GM18909 (cell line): ENCODE measurements around the gene LRRIQ4.

Experiments used
- ATAC-seq: cut with Tn5 transposase; IDR thresholded peaks from one replicate; pipeline ENCODE4 v1.9.1; 2021; ENCODE audit warnings: mild to moderate bottlenecking; ENCODE audit not compliant: unreplicated experiment, poor library complexity

The LRRIQ4 gene

DNA sequence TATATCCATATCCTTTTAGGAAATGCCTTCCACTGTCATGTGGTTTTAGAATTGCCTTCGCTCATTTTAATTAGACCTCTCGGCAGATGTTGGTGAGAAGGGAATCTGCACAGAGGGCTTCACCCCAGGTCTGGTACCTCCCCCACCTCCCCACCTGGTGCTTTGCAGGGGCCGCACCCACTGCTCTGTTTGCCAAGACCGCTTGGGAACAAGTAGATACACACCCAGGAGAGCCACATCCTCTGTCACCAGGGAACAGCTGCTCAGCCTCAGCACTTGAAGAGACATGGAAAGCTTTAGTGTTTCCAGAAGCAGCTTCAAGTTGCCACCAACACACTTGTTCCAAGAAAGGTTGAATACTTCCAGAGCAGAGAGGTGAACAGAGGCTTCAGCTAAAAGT, 35.2 kb downstream of the LRRIQ4 start:
- ATAC-seq = no peak

DNA sequence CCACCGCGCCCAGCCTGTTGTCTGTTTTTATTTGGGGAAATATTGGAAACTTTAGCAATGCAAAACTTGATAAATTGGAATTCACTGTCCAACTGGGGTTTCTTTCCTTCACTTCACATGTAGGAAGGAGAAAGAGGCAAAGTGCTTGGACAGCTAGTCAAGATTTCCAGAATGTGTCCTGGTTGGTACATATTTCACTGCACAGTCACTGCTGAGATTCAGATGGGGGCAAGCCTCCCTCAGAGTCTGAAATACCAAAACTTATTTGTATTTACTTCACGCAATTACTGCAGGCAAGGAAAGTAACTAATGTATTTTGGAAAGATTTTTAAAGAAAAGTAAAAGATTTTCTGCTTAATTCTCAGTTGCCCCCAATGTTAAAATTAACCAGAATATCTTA, 36.1 kb downstream of the LRRIQ4 start:
- ATAC-seq = no peak

DNA sequence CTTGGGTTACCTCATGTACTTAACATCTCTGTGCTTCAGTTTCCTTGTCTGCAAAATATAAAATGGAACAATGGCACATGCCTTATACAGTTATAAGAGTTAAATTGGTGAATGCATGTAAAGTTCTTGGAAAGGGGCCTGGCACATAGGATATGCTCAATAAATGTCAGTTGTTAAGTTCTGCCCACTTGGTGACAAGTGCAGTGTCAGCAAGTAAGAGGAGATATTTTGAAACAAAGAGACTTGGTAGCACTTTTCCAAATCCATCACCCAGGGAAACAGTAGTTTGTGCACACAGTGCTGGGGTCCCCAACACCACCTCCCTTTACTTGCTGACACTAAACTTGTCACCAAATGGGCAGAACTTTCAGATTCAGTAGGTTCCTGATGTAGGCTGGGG, 37.9 kb downstream of the LRRIQ4 start:
- no peak for ATAC-seq

DNA sequence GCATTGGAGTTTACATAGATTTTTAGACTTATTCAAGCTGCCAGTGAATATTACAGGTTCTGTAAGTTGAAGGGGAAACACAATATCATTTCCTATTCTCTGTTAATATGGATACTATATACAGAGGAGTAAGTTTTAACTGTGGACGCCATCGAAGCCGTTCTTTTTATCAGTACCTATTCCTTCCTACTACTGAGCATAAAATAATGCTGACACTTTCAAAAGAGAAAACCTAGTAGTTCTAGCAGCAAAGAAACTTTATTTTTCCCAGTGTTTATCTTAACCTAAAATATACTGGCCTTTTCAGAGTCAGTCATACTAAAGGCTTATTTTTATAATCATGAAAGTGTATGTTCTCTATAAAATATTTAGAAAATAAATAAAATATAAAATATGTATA, 42.8 kb downstream of the LRRIQ4 start:
- no peak for ATAC-seq

DNA sequence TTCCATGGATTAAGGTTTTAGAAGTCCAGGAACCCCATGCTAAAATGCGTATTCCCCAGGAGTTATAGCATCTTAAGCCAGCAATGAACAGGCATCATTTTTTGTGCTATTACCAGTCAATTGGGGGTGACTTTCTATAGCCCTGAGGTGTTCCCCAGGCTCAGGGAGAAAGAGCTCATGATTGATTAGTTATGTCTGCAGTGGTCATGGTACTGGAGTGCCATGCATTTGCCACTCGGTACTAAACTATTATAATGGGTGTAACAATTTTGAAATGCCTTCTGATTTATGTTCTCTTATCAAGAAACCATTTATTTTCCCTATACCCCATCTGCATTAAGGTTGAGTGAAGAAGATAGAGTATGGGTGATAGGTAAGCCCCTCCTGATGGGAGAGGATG, 45.1 kb downstream of the LRRIQ4 start:
- ATAC-seq = no peak

DNA sequence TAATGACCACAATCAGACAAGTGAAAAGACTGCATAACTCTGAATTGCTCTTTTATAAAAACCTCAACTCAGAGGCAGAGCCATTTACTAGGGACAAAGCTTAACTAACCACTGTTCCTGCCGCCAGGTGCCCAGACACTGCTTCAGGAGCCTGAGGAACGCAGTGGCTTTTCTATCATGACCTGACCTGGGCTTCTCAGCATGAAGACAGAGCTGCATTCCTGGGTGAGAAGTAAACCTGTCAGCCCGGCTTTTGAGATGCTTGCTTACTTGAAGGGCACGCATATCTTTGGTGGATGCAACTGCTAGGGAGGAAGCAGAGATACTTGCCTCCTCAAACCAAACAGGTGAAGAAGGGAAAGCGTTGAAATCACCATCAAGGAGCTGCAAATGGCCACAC, 49.2 kb downstream of the LRRIQ4 start:
- no peak for ATAC-seq

DNA sequence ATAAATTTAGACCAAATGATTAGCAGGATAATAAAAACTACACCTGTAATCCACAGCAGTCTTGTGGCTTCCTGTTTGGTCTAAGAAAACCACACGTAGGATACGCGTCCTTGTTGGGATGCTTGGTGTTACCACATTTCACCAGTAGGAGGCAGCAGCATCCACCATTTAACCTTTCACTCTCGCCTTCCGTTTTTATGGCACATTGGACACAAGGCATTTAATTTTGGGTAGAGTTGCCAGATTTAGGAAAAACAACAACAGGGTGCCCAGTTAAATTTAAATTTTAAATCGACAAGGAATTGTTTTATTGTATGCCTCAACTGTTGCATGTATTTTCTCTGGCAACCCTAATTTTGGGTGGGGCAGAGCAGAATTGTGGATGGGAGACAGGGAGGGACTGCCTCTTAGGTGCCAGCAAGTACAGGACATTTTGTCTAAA, 50.8 kb downstream of the LRRIQ4 start:
- peak; percentile 70 for ATAC-seq

DNA sequence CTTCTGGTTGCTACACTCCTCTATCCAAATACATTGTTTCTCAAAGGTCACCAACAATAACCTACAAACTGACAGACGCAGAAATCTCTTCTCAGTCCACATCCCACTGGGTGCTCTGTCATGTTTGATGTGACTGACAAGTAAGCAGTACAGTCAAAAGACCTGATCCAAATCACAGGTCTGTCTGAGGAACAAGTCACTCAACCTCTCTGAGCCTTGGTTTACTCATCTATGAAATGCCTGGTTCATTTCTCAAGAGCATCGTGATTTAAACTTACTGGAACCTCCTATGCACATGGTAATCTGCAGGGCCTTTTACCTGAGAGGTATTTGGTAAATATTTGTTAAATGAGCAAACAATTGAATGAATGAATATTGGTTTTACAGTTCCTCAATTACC, 51.6 kb downstream of the LRRIQ4 start:
- no peak for ATAC-seq

DNA sequence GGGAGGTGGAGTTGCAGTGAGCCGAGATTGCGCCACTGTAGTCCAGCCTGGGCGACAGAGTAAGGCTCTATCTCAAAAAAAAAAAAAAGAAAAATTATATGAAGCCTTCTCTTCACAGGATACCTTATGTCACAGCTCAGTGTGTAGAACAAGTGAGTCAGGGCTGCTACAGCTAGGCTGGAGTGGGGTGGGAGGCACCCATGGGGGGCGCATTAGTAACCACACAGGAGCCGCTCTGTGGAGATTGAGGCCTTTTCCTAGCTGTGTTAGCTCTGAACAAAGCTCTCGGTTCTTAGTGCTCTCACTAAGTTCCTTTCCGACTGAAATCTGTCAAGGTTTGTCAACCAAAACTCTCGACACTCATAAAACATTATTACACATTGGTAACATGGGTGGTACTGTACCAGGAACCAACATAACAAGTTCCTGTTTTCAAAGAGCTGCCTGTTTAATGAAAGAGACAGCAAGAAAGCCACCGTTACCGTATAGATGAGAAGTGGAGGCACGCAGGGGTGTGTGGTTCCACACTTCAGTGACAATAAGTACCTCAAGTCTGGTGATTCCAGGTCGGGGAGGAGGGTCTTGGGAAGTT, 52.6 kb downstream of the LRRIQ4 start:
- no peak for ATAC-seq

DNA sequence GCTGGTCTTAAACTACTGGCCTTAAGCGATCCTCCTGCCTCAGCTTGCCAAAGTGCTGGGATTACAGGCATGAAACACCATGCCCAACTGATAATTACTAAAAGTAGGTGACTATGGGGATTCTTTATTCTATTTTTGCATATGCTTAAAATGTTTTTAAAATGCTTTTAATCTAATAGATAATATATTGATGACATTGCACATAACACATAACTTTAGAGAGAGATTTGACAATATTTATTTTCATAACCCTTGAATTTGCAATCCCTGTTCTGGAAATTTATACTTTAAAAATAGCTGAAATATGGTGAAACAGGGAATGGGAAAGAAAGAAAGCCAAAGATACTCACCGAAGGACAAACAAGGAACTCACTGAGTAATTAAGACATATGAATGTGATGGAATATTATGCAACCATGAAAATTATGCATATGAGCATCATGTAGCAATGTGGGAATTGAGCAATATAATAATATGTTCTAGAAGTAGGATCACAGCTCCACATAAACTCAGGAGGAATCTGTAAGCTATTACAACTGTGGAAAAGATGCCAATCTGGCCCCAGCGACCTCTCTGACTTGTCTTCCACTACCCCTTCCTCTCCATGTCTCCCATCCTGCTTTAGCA, 55.0 kb downstream of the LRRIQ4 start:
- no peak for ATAC-seq

DNA sequence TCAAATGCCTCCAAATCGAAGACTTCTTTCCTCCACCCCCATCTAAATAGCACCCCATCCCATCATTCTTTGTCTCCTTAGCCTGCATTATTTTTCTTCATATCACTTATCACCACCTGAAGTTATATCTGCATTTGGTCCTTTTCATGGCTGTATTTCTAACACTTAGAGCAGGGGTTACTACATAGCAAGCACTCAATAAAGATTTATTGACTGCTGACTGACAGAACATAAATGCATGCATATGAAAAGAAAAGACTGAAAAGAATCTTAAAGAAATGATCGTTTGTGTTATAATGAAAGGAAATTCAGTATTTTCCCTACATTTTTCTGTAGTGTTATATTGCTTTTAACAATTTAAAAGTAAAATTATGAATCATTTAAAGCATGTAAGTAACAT, 55.7 kb downstream of the LRRIQ4 start:
- no peak for ATAC-seq

DNA sequence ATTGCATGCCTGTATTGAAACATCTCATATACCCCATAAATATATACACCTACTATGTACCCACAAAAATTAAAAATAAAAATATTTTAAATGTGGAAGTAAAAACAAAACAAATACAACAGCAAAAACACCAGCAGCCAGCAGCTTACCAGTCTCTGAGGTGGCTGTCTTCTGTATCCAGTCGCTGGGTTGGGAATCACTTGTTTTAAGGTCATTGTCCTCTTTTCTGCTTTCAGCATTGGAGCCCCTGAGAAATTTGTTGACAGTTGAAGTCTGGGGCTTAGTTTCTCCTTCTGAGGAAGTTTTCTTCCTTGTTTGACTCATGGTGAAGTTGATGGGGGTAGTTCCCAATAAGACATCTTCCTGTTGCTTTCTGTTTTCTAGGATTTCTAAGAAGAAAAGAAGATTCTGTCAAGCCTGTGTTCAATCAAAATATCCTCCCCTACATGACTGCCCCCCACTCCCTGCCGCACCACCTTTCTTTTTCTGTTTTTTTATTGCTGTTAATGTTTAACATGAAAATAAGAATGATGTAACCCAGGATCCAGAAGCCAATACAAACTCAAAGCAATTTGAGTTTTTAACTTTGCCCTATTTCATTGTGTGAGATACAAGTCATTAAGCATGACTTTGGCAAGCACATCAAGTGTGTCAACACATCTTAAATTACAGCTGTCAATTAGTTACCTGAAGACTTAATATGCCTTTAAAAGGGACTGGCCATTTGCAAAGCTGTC, 57.0 kb downstream of the LRRIQ4 start, which contains the start of gene LRRC31:
TSS of gene LRRC31 (minus strand) at position 452 of the 737 bp plus-strand sequence. CDS start at position 324, 128 bp downstream.
- ATAC-seq = no peak

DNA sequence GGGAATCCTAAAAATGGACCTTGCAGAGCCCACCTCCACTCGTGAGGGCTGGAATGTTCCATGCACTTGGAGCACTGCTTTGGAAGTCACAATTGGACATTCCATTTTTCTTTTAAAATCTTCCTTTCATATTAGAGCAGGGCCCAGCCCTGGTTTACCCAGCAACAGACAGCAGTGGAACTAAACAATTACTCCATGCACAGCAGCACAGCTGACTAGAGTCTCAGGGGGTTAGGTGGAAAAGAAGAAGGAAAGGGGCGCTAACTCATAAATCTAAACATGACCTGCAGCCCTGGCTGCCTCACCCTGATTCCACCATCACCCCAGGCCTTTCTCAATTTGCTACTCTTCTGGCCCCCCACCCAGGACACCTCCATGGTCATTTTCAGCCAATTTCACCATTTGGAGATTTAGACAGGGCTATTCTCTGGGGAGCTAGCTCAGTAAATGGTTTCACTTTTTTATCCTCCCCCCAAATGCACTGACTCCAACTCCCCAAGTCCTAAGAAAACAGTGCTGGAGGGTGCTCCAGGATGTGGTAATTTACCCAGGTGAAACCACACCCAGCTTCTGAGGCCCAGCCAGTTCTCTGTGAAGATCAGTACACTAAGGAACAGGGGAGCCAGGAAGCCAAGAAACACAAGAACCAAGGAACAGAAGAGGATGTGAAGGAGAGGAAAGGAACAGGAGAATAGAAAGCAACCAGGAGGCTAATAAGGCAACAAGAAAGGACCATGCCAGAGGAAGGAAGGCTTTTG, 58.6 kb downstream of the LRRIQ4 start:
- no peak for ATAC-seq

DNA sequence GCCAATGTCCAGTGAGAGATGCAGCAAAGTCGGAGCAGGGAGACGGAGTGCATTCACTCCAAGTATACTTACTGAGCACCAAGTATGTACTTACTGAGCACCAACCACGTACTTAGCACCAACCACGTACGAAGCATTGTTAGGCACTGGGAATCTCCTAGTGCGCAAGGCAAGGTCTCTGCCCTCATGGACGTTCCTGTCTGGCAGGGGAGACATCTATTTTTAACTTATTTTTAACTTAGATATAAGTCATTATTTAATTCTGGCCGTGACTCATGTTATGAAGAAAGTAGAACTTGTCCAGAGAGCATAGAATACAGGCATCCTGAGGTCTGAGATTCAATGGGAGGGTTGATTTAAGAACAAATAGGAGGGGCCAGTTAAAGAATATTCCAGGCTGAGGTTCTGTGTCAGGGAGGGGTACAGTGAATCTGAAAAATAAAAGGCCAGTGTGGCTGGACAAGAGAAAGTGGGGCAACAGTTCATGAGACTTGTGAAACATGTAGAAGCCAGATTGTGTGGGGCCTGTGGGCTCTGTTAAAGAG, 66.4 kb downstream of the LRRIQ4 start:
- ATAC-seq = no peak

DNA sequence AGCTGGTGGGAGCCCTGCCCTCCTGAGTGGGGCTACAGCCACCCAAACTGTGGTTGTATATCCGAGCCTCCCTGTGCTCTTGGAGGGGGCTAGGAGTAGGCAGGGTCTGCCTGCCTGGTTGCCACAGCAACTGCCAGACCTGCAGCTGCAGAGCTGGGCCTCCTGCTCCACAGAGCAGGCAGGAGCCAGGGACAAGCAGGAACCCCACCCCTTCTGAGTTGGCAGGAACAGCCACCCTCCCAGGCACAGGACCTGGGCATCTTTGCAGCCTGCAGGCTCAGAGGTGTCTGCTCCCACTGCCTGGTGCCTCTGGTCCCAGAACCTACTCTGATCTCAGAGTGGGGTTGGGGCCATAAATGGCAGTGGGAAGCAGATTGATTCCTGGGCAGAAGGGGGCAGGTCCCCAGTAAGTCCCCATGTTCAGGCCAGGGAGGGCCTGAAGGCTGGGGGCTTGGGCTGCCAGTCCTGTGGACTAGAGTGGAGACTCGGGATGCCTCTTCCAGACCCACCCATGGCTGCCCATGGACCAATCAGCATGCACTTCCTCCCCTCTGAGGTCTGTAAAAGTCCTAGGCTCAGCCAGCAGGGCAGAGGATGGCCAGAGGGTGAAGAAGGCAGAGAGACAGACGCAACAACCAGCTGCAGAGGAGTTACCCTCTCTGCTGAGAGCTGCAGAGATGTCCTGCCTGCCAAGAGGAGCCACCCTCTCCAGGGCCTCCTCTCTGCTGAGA, 67.3 kb downstream of the LRRIQ4 start:
- no peak for ATAC-seq

DNA sequence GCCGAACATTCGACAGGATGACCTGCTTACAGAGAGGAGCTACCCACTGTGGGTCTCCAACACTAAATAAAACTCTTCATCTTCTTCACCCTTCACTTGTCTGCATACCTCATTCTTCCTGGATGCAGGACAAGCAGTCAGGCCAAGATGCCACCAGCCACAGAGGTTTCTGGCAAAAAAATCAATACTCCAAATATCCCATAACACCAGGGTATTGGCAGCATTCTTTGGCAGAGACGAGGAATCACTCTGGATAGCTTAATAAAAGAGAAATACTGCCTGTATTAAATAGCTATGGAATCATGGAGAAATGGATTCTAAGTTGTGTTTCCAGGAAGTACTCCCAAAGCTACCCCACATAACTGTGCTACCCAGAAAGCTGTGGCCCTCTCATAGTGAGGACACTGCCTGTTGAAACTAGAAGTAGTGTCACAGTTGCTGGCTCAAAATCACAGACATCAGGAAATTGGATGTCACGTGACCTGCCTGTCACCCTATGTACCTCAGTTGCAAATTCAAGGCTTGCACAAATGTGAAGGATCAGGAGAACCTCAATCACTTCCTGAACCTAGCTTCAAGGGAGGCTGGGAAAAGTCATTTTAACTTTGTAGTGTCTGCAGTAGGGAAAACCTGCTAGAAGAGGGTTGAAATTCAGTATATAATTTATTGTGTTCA, 68.0 kb downstream of the LRRIQ4 start:
- no peak for ATAC-seq

DNA sequence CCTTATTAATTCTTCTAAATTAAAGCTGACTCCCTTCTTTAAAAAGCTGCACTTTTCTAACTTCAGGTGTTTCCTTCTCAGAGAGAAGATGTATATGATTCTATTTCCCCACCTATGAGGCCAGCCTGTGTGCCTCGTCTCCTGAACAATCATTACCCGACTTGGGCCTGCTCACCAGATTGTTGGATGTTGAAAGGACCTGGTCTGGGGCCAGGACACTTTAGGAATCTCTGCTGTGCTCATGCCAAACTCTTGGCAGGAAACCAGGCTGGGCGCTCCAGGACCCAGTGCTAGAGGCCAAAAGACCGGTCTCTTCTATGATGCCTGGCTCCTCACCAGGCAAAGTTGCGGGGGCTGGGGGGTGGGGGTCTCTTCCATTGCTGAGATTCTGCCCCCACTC, 74.0 kb downstream of the LRRIQ4 start:
- no peak for ATAC-seq
